Measurements from ENCODE around the gene SYN1.

Gene SYN1

DNA sequence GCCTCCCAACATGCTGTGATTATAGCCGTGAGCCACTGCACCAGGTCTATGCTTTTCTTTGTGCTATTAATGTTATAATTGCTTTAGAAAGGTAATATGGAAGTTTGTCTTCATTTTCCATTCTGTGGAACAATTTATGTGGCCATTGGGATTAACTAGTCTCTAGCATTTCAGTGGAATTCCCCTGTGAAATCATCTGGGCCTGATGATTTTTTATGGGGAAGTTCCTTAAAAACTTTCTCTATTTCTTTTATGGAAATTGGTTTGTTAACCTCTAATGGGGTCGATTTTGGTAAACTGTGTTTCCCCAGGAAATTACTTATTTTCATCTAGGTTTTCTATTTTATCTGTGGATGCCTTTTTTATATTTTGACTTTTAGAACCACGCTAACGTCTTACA, 26.1 kb downstream of the SYN1 start:
- DNase-seq = no peak

DNA sequence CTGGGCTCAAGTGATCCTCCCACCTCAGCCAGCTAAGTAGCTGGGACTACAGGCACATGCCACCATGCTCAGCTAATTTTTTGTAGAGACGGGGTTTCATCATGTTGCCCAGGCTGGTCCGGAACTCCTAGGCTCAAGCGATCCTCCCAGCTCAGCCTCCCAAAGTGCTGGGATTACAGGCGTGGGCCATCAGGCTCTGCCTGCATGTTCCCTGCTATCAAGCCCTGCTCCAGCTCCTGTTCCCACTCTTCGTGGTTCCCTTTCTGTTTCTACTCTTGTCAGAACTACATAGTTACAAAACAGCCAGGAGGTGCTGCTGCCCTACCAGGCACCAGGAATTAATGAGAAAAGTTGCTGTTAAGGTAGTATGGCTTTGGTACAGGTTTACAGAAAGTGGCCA, 28.7 kb downstream of the SYN1 start:
- DNase-seq = no peak

DNA sequence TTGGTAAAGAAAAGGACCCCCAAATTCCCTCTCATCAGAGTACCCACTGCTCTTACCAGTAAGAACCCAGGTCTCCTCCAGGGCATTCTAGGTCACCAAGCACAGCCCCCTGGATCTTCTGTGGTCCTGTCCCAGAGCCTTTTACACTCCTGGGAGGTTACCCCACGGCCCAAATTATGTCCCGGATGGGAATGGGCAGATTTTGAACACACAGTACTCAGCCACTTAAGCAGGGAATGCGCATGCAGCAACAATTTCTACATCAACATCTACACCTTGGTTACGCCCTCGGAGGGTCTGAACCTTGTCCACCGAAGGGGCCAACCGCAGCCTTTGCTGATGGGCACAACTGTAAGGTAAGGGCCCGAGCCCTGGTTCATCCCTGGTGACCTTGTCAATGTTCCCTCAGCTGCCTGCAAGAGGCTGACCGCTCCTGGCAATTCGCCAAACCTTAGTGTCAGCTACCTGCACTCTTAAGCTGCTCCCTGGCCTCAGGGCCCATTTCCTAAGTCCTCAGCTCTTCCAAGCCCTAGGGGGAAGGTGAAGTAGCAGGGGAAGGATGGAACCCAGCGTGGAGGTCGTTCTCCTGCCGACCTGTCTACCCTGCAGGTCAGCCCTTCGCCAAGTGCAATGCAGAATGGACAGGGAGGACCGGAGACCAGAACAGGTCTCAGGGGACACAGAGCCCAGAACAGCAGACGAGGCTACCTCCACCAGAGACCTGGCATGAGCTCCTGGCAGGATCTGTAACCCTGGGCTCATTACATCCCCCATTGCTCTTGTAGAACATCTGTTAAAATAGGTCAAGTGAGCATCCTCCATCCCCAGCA, 31.5 kb downstream of the SYN1 start:
- no peak for DNase-seq

DNA sequence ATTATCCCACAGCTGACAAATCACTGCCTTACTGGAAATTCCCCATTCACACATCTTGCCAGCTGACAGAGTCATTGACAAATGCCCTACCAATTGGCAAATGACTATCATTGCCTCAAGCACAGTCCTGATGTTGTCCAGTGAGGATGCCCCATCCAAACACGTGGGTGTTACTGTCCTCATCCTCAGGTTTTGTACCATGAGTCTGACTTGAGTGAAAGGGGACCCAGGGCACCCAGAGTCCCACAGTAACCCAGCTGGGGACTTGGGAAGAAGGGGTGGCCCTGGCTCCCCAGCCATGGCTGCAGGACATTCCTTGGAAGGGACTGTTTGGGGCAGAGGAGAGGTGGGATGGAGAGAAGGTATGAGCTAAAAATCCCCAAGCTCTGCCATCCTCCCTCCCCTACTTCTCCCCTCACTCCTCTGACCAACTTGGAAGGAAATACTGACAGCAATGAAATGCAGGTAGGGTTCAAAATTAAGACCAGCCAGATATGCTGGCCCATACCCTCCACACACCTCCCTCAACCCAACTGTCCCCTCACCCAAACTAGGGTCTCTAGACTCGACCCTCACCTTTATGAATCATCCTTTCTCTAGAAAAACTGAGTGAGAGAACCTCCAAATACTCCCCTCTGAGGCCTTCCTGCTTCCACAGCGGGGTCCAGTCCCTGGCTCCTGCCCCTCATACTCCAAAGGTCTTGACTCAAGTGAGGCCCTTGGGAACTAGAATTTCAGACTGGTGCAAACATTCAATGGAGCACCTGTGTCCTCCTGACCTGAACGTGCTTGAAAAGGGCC, 32.4 kb downstream of the SYN1 start:
- DNase-seq = no peak

DNA sequence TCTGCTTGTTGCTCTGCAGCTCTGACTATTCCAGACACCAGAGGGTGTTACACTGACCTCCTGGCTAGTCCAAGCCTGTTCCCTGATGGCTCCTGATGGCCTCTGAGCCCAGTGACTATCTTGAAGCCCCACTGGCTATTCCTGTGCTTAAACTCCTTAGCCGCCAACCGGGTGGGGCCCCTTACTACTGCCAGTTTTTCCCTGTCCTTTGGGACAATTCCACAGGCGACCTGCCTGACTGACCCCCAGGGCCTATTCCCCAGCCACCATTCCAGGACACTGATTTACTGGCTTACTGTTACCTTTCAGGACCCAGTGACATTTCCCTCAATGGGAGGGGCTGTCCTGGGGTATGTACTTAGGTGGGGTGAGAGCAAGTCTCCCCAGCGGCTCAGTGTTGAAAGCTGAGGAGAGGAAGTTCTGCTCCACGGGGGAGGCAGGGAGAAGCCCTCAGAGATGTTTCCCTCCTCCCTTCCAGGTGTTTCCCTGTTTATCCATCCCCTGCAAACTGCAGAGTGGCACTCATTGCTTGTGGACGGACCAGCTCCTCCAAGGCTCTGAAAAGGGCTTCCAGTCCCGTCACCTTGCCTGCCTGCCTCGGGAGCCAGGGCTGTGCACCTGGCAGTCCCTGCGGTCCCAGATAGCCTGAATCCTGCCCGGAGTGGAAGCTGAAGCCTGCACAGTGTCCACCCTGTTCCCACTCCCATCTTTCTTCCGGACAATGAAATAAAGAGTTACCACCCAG, 33.4 kb downstream of the SYN1 start:
- DNase-seq = no peak

DNA sequence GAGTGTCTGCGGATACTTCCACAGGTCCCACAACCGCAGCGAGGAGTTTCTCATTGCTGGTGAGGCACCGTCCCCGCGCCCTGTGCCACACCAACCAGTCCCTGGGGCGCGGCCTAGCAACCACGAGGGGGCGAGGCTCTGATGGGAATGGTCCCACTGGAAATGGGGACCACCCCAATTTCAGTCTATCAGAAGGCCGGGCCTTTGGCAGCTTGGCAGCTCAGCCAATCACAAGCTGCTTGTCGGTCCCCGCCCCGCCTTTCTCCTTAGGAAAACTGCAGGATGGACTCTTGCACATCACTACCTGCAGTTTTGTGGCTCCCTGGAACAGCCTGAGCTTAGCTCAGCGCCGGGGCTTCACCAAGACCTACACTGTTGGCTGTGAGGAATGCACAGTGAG, 34.4 kb downstream of the SYN1 start:
- no peak for DNase-seq

DNA sequence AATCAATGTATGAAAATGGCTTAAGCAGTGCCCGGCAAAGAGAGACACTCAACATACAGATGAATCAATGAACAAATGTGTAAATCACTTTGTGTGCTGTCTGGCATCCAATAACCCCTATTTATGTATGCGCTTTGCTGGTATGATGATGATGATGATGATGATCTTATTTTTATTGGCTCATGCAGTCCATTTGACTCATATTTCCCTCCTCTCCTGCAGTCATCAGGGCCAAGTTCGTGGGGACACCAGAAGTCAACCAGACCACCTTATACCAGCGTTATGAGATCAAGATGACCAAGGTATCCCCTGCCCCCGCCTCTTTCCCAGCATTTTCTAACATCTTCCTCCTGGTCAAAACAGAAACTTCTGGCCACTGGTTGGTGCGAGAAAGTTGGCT, 34.9 kb downstream of the SYN1 start:
- no peak for DNase-seq

DNA sequence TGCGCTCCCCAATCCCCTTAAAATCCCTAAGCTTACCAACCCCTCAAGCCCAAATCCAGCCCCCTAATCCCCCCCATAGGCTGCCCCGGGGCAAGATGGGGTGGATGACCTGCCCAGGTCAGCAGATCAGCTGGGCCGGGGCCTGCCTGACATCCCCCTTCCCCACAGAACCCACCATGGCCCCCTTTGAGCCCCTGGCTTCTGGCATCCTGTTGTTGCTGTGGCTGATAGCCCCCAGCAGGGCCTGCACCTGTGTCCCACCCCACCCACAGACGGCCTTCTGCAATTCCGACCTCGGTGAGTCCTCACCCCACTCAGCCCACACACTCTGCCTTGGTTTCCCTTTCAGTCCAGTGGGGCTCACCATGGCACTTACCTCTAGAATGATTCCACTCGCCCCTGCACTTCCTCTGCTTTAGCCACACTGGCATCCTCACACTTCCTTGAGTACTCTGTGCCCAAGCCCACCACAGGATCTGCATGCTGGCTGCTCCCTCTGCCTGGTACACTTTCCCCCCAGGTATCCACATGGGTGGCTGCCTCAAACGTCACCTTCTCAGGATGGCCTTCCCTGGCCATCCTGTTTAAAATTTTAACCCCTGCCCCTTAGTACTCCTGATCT, 36.3 kb downstream of the SYN1 start:
- DNase-seq = no peak

DNA sequence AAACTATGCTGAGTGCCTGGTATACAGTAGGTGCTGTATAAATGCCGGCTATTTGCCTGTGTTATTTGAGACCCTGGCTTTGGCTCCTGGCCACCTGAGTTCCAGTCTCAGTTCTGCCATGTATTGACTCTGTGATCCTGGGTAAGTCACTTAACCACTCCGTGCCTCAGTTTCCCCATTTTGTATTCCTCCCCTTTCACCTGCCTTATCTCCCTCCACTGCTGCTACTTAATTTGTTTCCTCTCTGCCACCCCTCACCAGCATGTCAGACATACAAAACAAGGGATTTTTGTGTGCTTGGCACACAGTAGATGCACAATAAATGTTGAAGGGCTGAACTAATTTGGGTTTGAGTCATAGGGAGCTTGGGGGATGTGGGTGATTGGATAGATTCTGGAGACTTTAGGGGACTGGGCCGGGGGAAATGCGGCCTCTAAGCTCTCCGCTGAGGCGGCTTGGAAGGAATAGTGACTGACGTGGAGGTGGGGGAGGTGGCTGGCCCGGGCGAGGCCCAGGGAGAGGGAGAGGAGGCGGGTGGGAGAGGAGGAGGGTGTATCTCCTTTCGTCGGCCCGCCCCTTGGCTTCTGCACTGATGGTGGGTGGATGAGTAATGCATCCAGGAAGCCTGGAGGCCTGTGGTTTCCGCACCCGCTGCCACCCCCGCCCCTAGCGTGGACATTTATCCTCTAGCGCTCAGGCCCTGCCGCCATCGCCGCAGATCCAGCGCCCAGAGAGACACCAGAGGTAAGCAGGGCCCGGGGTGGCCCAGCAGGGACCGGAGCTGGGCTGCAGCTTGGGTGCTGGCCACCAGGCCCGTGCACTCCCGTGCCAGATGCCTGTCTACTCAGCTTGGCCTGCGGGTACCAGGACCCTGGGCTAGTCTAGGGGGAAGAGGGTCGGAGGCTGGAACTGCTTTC, 37.7 kb downstream of the SYN1 start, which contains the start of gene TIMP1:
TIMP1 (plus strand) TSS at position 706 of the 917 bp plus-strand sequence. CDS start 980 bp downstream, outside the sequence.
- DNase-seq = peak; percentile 70 to 88

DNA sequence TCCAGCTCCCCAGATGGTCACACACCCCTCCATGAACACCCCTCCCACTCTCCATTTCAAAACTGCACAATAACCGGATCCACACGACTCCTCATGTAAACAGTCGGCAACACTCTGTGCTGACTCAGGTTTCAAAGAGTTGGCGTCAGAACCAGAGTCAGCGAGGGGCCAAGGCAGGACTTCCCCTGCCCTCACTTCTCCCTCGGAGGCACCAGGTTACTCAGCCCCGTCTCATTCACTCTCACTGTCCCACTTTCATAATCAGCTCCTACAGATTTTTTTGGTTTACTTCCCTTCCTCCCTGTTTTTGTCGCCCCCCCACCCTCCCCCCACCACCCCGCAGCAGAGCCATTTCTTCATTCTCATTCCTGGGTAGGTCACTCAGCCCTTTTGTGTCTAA, 40.1 kb downstream of the SYN1 start:
- no peak for DNase-seq

DNA sequence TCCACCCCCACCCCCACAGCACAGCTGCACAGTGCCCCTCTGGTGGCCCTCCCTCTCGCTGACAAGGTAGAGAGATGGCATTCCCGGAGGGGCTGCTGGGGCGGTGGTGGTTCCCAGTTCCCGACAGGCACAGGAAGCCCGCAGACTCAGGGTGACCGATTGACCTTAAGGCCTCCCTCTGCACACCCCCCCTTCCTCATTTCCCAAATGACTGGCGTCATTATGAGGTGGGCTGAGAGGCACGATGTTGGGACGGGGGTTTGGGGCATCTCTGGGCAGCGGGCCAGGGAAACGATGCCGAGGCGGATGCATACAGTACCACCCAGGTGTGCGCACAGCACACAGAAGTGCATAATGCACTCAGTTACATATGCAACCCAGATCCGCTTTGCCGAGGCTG, 41.0 kb downstream of the SYN1 start:
- no peak for DNase-seq

DNA sequence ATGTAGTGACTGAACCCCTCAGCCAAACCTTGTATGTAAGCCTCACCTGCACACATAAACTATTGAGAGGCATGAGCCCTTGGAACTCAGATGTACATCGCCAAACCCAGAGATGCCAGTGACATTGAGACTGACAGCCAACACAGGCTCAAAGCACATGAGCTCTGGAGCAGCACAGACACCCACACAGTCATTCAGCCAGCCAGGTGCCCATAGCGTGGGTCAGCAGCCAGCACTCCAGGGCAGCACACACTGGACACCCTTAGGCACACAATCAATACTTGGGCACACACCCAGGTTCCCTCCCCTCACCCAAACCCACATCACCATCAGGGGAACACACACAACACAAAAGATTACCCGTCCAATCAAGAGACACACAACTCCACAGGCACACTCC, 41.8 kb downstream of the SYN1 start:
- DNase-seq = no peak

DNA sequence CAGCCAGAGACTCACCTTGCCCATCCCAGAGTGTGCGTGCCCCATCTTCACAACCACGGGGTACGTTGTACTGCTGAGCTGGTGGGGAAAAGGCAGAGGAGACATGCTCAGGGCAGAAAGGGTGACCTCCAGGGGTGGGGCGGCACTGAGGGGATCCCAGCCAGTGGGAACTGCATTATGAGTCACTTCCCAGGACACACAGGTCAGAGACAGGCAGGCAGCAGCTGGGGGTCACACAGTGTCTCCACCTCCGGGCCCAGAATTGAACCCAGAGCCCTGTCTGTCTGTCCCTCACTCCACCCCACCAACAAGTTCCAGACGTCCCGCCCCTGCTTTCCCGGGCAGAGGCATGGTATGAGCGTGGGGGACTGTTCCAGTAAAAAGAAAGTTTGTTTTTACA, 42.2 kb downstream of the SYN1 start:
- DNase-seq = no peak

DNA sequence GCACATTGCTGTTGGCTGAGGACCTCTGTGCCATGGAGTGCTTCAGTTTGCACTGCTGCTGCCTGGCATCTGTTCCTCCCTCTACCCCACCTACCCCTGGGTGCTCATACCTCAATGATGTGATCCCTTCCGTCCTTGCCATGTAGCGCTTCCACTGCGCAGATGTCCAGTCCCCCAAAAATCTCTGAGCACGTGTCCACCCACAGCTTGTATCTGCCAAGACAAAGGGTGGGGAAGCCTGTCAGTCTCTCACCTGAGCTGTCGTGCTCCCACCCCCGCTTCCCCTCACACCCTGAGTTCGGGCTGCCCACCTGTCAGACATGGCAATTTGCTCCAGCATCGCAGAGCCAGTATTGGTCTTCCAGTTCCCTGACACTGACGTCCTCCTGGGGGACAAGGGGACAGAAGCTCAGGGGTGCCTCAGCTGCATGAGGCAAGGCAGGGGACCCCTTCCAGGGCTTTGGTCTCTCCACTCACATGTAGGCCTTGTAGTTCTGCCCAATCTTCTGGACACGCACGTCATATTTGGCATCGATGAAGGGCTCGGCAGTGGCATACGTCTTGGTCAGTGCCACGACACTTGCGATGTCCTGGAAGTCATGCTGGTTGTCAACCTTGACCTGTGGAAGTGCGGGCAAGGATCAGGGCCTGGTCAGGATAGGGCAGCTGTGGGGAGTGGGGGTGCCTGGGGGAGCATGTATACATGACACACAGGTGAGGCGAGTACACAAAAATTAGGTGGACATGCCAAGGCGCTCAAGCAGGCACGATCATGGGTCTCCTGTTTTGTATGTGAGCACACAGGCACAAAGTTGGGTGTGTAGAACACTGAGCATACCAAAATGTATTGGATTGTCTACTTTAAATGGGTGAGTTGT, 43.4 kb downstream of the SYN1 start:
- no peak for DNase-seq

DNA sequence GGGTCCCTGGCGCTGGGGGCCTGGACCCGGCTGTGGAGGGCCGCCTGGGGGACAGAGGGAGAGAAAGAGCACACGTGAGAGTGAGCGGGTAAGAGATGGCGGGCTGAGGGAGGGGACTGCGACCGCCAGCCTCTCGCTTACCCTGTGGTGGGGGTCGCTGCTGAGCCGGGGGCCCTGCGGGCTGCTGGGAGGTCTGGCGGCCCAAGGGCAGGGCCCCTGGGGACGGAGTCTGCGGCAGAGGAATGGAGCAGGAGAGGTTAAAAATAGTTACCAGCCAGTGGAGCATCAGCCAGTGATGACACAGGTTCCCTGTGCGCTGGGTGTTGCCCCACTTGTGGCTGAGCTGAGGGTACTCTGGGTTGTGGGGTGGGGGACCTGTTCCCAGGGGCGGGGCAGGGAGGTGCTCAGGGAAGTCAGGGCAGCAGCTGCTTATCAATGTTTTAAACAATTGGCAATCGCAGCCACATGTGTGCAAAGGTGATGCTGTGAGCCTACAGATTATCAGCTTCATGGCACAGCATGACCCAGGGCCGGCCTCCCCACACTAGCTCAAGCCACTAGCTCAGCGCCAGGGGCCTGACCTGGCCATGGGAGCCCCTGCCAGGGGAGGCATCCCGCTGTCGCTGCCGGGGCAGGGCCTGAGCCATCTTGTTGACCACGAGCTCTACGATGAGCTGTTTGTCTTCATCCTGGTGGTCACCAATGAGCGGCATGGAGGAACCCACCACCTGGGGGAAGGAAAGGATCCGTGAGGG, 44.9 kb downstream of the SYN1 start:
- no peak for DNase-seq

DNA sequence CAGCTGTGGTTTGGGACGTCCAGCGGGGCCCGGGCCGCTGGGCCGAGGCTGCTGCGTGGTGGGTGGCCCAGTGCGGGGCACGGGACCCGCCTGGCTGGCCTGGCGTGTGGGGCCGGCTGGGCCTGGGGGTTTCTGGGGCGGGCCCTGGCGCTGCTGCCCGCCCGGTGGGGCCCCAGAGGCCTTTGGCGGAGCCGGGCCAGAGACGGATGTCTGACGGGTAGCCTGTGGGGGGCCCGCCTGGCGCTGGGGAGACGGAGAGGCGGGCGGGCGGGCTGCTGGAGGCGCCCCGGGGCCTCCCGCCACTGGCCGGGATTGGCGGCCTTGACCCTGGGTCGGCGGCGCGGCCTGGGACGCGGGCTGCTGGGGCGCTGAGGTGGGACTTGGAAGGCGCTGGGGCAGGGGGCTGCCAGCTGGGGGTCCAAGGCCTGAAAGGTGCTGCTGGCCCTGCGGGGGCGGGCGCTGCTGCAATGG, 45.5 kb downstream of the SYN1 start:
- DNase-seq = no peak

DNA sequence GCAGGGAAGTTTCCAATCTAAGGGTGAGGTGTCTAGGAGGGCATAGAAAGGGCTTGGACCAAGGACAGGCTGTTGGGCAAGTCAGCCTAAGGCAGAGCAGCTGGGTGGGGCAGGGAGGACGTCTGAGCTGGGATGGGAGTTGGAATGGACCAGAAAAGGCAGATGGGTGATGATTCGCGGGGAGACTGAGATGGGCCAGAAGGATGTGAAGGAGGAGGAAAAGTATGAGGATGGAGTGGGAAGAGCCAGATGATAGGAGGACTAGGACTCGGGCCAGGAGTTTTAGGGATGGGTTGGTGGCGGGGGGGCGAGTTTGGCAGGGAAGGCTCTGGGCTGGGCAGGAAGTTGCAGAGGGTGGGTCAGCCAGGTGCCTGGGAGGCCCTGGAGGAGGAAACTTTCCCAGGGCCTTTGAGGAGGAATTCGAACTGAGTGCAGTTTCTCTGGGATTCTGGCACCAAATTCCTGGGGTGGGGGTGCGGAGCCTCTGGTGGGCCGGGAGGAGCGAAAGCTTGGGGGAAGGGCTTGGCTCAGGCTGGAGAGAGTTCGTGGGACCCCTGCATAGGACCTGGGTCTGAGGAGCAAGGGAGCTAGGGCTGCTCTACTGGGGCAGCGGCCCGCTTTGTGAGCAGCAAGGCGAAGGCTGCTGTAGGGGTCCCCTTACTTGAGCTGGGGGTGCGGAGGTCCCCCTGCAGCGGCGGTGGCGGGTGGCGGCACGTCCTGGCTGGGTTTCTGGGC, 46.1 kb downstream of the SYN1 start:
- DNase-seq = no peak

DNA sequence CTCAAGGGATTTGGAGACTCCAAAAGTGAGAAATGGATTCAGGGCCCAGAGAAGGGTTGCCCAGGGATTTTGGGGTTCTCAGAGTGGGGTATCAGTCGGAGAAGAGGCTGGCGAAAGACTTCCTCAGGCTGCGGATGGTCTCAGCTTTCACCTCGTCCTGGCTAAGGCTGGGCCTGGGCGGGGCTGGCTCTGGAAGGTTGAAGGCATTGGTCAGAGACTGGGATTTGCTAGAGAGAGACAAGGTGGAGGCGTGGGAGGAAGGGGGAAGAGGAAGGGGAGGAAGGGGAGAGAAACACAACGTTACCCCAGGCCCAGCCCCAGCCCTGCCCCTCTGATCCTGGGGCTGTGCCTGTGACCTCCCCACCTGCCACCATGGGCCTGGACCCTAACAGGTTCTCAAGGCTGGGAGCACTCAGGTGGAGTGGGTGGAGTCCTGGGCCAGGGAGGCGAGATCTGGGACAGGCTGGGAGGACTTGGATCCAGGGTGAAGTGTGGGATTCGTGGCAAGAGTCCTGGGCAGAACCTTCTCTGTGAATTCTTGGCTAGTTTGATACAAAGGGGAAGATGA, 46.8 kb downstream of the SYN1 start:
- no peak for DNase-seq

DNA sequence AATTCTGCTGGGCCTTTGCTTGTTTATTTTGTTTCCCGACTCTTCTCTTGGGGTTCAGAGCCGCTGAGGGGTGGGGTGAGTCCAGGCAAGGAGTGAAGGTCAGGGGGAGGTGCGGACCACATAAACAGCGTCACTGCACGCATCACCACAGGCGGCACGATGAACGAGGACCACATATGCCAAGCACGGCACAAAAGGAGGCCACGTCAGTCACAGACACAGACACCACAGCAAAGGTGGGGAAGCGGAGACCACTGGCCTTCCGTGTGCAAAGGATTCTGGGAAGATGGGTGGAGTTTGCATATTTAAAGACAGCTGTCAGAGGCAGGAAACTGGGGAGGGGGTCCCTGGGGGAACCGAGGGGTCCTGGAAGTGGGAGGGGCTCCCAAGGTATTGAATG, 47.8 kb downstream of the SYN1 start:
- no peak for DNase-seq

Measured in stimulated activated CD4-positive, alpha-beta T cell treated with anti-CD3 and anti-CD28 coated beads, Interleukin-4, amount 100 ng/mL, for 4 hours (primary cell).